B cell (primary cell): Measurements from ENCODE around the gene ATP23. TPM values are rescaled to one million over a fixed set of nuclear protein-coding genes. Genes with fewer than 3 reads are reported as not detected.

Experiments used
- ATAC-seq: fragments of 200-7000 bp; cut with Tn5 transposase; one replicate; pipeline ENCODE4 v1.10.0; 2021; ENCODE audit warnings: low read depth, mild to moderate bottlenecking, moderate number of reproducible peaks, moderate library complexity
- CTCF ChIA-PET: fragments of 350-600 bp; sonication (Branson Sonifier 250); formaldehyde crosslinking; loops from one replicate; lab custom pipeline; 2021; ENCODE audit warnings: antibody characterized with exemption, inconsistent platforms; lab: Charles Lee
- POLR2A ChIA-PET: fragments of 350-600 bp; sonication (Branson Sonifier 250); formaldehyde crosslinking; loops from one replicate; lab custom pipeline; 2021; ENCODE audit warnings: antibody characterized with exemption; lab: Charles Lee
- DNase-seq: peaks from one replicate; pipeline ENCODE4 v3.0.0; 2013
- H2AFZ ChIP-seq: 2 replicates; pipeline ENCODE4 v1.6.1; 2012; ENCODE audit warnings: mild to moderate bottlenecking, low read depth, low read length; ENCODE audit not compliant: insufficient read depth, poor library complexity, severe bottlenecking
- H3K27ac ChIP-seq, 2 donors: 1 replicate in 1 of 2; 2 replicates in 1 of 2; pipeline ENCODE4 v1.5.1; 2012 to 2013; ENCODE audit warnings: low read length in 2 of 2, mild to moderate bottlenecking in 2 of 2, moderate library complexity in 1 of 2
- H3K27me3 ChIP-seq, 4 experiments: fragments of 200-600 bp in 1 of 4; sonication (generic) in 1 of 4; replicated peaks in 1 of 4; 1 replicate in 2 of 4; 2 replicates in 2 of 4; pipeline versions ENCODE4 v1.6.1 to v1.7.0; 2013 to 2016; ENCODE audit warnings: low read length in 3 of 4, mild to moderate bottlenecking in 2 of 4, mixed read lengths in 1 of 4, moderate library complexity in 1 of 4; ENCODE audit not compliant: insufficient read depth in 4 of 4, control insufficient read depth in 3 of 4; ENCODE audit errors: control extremely low read depth in 1 of 4
- H3K36me3 ChIP-seq, 2 experiments: replicated peaks in 1 of 2; 1 replicate in 1 of 2; 2 replicates in 1 of 2; pipeline versions ENCODE4 v1.6.1 to v1.7.1; 2013; ENCODE audit warnings: low read length in 1 of 2; ENCODE audit not compliant: insufficient read depth in 2 of 2, control insufficient read depth in 1 of 2; ENCODE audit errors: control extremely low read depth in 1 of 2, extremely low read depth in 1 of 2
- H3K4me1 ChIP-seq, 2 donors: fragments of 200-600 bp in 1 of 2; sonication (generic) in 1 of 2; 1 replicate in 1 of 2; 2 replicates in 1 of 2; pipeline versions ENCODE4 v1.5.1 to v1.6.1; 2013 to 2017; ENCODE audit warnings: low read length in 2 of 2; ENCODE audit not compliant: control insufficient read depth in 2 of 2, insufficient read depth in 2 of 2
- H3K4me2 ChIP-seq: replicated peaks from 2 replicates; pipeline ENCODE3; 2012; ENCODE audit warnings: mild to moderate bottlenecking, low read depth, low read length; ENCODE audit not compliant: poor library complexity, severe bottlenecking
- H3K4me3 ChIP-seq, 5 experiments: fragments of 200-600 bp in 1 of 5; sonication (generic) in 1 of 5; 1 replicate in 3 of 5; 2 replicates in 2 of 5; pipeline versions ENCODE4 v1.5.1 to v1.7.0; 2011 to 2016; ENCODE audit warnings: low read length in 4 of 5, mild to moderate bottlenecking in 4 of 5, low read depth in 2 of 5, control low read depth in 1 of 5, moderate library complexity in 1 of 5; ENCODE audit not compliant: insufficient read depth in 1 of 5; ENCODE audit errors: control extremely low read depth in 1 of 5, extremely low read depth in 1 of 5
- H3K79me2 ChIP-seq: fragments of 200-600 bp; sonication (generic); one replicate; pipeline ENCODE4 v1.6.0; 2016; ENCODE audit warnings: low read length; ENCODE audit not compliant: control insufficient read depth, insufficient read depth
- H3K9ac ChIP-seq: fragments of 200-600 bp; sonication (generic); 2 replicates; pipeline ENCODE4 v1.6.1; 2017; ENCODE audit warnings: mild to moderate bottlenecking, low read length, moderate library complexity
- H3K9me3 ChIP-seq, 3 donors: one replicate each; pipeline versions ENCODE4 v1.6.1 to v1.7.1; 2013; ENCODE audit warnings: low read length in 2 of 3; ENCODE audit not compliant: control insufficient read depth in 2 of 3, insufficient read depth in 1 of 3; ENCODE audit errors: control extremely low read depth in 1 of 3
- H4K20me1 ChIP-seq: 2 replicates; pipeline ENCODE4 v1.6.0; 2012; ENCODE audit warnings: mild to moderate bottlenecking, low read length; ENCODE audit not compliant: insufficient read depth, control insufficient read depth, poor library complexity, severe bottlenecking
- H3K27ac Mint-ChIP-seq: one replicate; pipeline ENCODE4 v1.8.0; 2021; ENCODE audit warnings: mixed read lengths
- H3K27me3 Mint-ChIP-seq: one replicate; pipeline ENCODE4 v1.8.0; 2021; ENCODE audit warnings: mixed read lengths
- H3K4me1 Mint-ChIP-seq: one replicate; pipeline ENCODE4 v1.8.0; 2021; ENCODE audit warnings: mixed read lengths
- H3K4me3 Mint-ChIP-seq: one replicate; pipeline ENCODE4 v1.8.0; 2021; ENCODE audit warnings: mixed read lengths
- H3K9me3 Mint-ChIP-seq: one replicate; pipeline ENCODE4 v1.8.0; 2022; ENCODE audit warnings: mixed read lengths; ENCODE audit not compliant: insufficient read depth
- EZH2 ChIP-seq: IDR thresholded peaks from 2 replicates; pipeline ENCODE4 v1.6.1; 2012; ENCODE audit warnings: borderline replicate concordance, low read depth, mild to moderate bottlenecking, moderate library complexity, low read length; ENCODE audit not compliant: insufficient read depth, poor library complexity, severe bottlenecking
- WGBS: methylation state at CpG from one replicate; pipeline ENCODE4 v1.1.5; 2013; ENCODE audit warnings: missing lambda C conversion rate; ENCODE audit not compliant: insufficient coverage; 5-methylcytosine and 5-hydroxymethylcytosine counted together
- intact Hi-C: fragments of 100-400 bp; cut with micrococcal nuclease; formaldehyde crosslinking; loops from one replicate; pipeline ENCODE4 v1.10.0; 2022
- polyA plus RNA-seq: library from polyadenylated mRNA; depleted of rRNA; stranded (reverse); fragments of >200 nt; gene quantifications from 2 replicates; pipeline ENCODE4 v1.2.3, GENCODE V29; 2012
- total RNA-seq, 2 donors: library from RNA; stranded (reverse); fragments of 120-200 nt in 1 of 2; gene quantifications; 1 replicate in 1 of 2; 2 replicates in 1 of 2; pipeline versions ENCODE4 v1.2.3 to v1.2.4, GENCODE V29; 2013 to 2022
- TF ChIP-seq, protein P1 (sequence below): fragments of 200-600 bp; IDR thresholded peaks from one replicate; pipeline ENCODE4 v1.8.0; 2022; ENCODE audit warnings: antibody characterized with exemption, mild to moderate bottlenecking

Gene ATP23
- total and polyA plus RNA-seq, 2 donors (not counting 1 experiment from before 2014, with no cell fraction given): 6.2 to 16.3 TPM

- Histone ChIP-seq H3K9ac (no peak overlapping the region), H3K27ac (no peak overlapping the region), H2AFZ (no peak overlapping the region), H3K4me1 (no peaks in the 10 kb centered on the region), H3K4me2 (no peak overlapping the region), H3K36me3 (no peaks in the 10 kb centered on the region), H3K27me3 (no peaks in the 10 kb centered on the region), H3K4me3 (no peak overlapping the region), H4K20me1 (no peaks in the 10 kb centered on the region), H3K79me2 (no peaks in the 10 kb centered on the region), H3K9me3 (peaks cover 3 to 10% (median 5%) of the 10 kb centered on the region in 3 donors)
- no peaks in the 10 kb centered on the region for H3K4me1 Mint-ChIP-seq
- no peak for DNase-seq
- intact Hi-C loops: no loop called here
- peaks cover 25% of the 10 kb centered on the region for H3K9me3 Mint-ChIP-seq
- no CpG with 5 or more reads among the region's 1 CpG for WGBS
- TF ChIP-seq, protein P1, sequence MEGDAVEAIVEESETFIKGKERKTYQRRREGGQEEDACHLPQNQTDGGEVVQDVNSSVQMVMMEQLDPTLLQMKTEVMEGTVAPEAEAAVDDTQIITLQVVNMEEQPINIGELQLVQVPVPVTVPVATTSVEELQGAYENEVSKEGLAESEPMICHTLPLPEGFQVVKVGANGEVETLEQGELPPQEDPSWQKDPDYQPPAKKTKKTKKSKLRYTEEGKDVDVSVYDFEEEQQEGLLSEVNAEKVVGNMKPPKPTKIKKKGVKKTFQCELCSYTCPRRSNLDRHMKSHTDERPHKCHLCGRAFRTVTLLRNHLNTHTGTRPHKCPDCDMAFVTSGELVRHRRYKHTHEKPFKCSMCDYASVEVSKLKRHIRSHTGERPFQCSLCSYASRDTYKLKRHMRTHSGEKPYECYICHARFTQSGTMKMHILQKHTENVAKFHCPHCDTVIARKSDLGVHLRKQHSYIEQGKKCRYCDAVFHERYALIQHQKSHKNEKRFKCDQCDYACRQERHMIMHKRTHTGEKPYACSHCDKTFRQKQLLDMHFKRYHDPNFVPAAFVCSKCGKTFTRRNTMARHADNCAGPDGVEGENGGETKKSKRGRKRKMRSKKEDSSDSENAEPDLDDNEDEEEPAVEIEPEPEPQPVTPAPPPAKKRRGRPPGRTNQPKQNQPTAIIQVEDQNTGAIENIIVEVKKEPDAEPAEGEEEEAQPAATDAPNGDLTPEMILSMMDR: no peak
- no peak for TF ChIP-seq EZH2
- no peak overlapping the region for H3K27ac Mint-ChIP-seq
- no peaks in the 10 kb centered on the region for H3K27me3 Mint-ChIP-seq
- no peak overlapping the region for H3K4me3 Mint-ChIP-seq
- no peak for ATAC-seq
- POLR2A ChIA-PET: no interaction called here
- CTCF ChIA-PET: no interaction called here
Observed at GRCh38 chr12:57964421-57964820, 23.1 kb downstream of the ATP23 start.

- Histone ChIP-seq H2AFZ (no peak overlapping the region), H3K36me3 (no peaks in the 10 kb centered on the region), H4K20me1 (no peaks in the 10 kb centered on the region), H3K4me1 (no peaks in the 10 kb centered on the region), H3K4me2 (no peak overlapping the region), H3K4me3 (no peak overlapping the region), H3K9me3 (peaks cover 3 to 18% (median 5%) of the 10 kb centered on the region in 3 donors), H3K27ac (no peak overlapping the region), H3K27me3 (no peaks in the 10 kb centered on the region), H3K79me2 (no peaks in the 10 kb centered on the region), H3K9ac (no peak overlapping the region)
- Mint-ChIP-seq H3K4me3 (no peak overlapping the region), H3K9me3 (peaks cover 23% of the 10 kb centered on the region), H3K4me1 (no peaks in the 10 kb centered on the region), H3K27ac (no peak overlapping the region), H3K27me3 (no peaks in the 10 kb centered on the region)
- ChIA-PET POLR2A (no interaction called here), CTCF (no interaction called here)
- 94% methylated on average over 3 of the region's 8 CpGs for WGBS
- no peak for DNase-seq
- intact Hi-C loops: no loop called here
- TF ChIP-seq, protein P1: no peak
- TF ChIP-seq EZH2: no peak
- no peak for ATAC-seq
Observed at GRCh38 chr12:57965766-57966165, 24.4 kb downstream of the ATP23 start.
